Ammon's horn (tissue), 1 donor: ENCODE measurements around the gene ZNF593.

Experiments used
- DNase-seq: peaks from one replicate; pipeline ENCODE4 v3.0.0-alpha.2; 2016; ENCODE audit warnings: low spot score

Gene ZNF593

GRCh38 chr1:26210147-26210870 is 40.6 kb downstream of the ZNF593 start:
- no peak for DNase-seq

DNA sequence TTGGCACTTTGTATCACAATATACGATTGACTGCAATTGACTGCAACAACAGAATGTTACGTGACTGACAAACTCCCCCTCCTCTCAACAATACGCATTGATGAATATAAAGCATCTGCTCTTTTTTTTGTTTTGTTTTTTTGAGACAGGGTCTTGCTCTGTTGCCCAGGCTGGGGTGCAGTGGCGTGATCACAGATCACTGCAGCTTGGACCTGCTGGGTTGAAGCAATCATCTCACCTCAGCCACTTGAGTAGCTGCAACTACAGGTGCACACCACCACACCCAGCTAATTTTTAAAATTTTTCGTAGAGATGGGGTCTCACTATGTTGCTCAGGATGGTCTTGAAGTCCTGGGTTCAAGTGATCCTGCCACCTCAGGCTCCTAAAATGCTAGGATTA is 43.0 kb downstream of the ZNF593 start:
- no peak for DNase-seq

GRCh38 chr1:26213335-26213905 is 43.7 kb downstream of the ZNF593 start:
- no peak for DNase-seq

DNA sequence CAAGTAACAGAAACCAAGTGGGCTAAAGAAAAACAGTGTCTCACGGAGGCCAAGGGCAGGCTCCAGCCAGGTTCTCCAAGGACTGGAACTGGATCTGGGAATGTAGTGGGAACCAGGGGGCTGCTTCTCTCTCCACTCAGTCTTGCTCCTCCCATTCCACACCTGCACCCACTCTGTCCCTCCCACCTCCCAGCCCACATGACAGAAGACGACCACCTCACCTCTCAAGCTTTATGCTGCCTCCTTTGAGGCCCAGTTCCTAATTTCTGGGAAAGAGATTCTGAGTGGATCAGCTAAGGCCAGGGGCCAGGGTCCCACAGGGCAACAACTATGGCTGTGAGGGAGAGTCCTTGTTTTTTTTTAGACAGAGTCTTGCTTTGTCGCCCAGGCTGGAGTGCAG is 45.5 kb downstream of the ZNF593 start:
- DNase-seq, result no peak

DNA sequence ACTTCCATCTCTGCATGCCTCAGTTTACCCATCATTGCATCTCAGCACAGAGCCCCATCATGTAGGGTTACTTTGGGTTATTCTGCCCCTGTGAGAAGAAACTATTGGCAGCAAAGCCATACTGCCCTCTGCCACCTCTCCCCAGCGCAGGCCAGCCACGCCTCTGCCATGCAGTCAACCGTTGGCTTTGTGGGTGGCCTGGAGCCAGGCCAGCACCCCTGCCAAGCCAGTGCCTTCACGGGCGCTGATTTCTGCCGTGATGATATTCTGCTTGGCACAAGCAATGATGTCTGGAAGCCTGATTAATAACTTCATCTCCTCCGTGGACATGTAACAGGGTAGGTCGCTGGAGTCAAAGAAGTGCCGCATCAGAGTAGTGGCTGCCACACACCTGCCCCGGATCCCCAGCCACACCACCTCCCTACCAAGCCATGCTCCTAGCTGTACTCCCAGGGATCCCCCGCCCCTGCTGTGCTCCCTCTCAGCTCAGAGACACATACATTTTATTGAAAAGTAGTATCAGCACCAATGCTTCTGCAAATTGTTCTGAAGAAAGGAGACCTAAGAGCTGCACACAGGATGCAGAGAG is 49.3 kb downstream of the ZNF593 start:
- DNase-seq, result no peak
